ENCODE results near the gene UBE3D. TPM values are rescaled to one million over a fixed set of nuclear protein-coding genes. Genes with fewer than 3 reads are reported as not detected.
"Not testable (repeated sequence)": the region's sequence is repeated elsewhere in the genome, so short reads cannot be mapped to it uniquely, and the experiment has no call there.

Gene UBE3D
- total RNA-seq, 6 experiments from 2014 or later: 2.7 to 7.0 (median 3.8) TPM

DNA sequence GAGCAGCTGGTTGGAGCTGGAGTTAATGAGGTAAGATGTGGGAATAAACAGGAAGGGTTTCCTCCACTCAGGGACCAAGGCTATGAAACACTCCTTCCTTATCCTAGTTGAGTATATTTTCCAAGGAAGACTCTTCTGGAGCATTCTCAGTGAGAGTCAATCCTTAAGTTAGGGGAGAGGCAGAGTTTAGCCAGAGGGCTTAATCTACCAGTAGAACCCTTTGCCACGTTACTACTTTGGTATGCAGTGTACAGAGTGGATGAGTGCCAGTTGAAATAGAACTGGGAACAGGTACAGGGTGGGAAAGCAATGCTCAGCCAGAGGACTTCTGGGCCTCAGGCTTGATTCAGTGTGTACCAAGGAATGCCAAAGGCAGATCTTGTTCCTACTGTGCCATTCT lies 114.3 kb downstream of the UBE3D start:
- H3K4me1 Mint-ChIP-seq (ENCODE audit: low read depth): peaks cover 52% of the 10 kb centered on the region
- TF ChIP-seq, protein P1, sequence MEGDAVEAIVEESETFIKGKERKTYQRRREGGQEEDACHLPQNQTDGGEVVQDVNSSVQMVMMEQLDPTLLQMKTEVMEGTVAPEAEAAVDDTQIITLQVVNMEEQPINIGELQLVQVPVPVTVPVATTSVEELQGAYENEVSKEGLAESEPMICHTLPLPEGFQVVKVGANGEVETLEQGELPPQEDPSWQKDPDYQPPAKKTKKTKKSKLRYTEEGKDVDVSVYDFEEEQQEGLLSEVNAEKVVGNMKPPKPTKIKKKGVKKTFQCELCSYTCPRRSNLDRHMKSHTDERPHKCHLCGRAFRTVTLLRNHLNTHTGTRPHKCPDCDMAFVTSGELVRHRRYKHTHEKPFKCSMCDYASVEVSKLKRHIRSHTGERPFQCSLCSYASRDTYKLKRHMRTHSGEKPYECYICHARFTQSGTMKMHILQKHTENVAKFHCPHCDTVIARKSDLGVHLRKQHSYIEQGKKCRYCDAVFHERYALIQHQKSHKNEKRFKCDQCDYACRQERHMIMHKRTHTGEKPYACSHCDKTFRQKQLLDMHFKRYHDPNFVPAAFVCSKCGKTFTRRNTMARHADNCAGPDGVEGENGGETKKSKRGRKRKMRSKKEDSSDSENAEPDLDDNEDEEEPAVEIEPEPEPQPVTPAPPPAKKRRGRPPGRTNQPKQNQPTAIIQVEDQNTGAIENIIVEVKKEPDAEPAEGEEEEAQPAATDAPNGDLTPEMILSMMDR (IDR thresholded peaks at IDR 0.05): no peak
- H3K36me3 Mint-ChIP-seq (ENCODE audit: low read depth): peaks cover 6% of the 10 kb centered on the region
- peak overlapping the region; percentile 48; the same call in 1 of the 2 replicates for H3K27ac Mint-ChIP-seq
- H3K27me3 Mint-ChIP-seq (ENCODE audit: insufficient read depth): no peaks in the 10 kb centered on the region
- no peaks in the 10 kb centered on the region for H3K9me3 Mint-ChIP-seq
- no peak overlapping the region for H3K4me3 Mint-ChIP-seq
- DNase-seq: peak; percentile 43

DNA sequence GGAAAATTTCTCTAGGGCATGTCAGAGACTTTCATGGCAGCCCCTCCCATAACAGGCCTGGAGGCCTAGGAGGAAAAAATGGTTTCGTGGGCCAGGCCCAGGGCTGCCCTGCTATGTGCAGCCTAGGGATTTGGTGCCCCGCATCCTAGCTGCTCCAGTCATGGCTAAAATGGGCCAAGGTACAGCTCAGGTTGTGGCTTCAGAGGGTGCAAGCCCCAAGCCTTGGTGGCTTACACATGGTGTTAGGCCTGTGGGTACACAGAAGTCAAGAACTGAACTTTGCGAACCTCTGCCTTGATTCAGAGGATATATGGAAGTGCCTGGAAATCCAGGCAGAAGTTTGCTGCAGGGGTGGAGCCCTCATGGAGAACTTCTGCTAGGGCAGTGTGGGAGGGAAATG lies 134.7 kb downstream of the UBE3D start:
- peaks cover 49% of the 10 kb centered on the region for H3K36me3 Mint-ChIP-seq (ENCODE audit: low read depth)

DNA sequence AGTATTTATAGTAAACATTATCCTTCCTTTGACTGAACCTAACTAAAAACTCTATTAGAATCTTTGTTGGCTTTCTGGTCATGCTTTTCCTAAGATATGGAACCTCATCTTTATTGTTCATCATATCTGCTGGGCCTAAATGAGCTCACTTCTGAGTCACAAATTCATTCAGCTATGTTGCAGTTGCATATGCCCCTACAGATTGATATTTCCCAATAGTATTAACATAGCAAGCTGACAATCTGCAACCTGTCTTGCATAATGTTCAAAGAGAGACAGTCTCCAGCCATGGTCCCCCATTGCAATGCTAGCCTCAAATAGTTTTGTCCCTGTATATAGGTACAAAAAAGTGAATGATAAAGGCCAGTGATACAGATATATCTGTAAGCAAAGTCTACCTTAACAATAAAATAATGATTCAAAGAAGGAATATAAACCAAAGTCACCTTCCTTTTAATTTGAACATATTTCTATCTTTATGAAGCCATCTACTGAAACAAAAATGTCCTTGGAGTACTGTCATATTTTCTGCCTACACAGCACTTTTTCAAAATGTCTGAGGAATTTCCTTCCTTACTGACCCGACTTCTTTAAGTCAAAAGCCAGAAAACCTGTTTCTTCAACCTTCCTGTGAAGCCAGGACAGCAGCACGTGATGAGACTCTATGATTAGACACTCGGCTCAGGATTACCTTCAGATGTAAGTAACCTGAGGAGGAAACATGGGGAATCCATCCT lies 140.7 kb downstream of the UBE3D start:
- Mint-ChIP-seq H3K36me3 (ENCODE audit: low read depth) (peaks cover 13% of the 10 kb centered on the region), H3K27me3 (ENCODE audit: insufficient read depth) (no peaks in the 10 kb centered on the region), H3K27ac (no peak overlapping the region), H3K9me3 (peaks cover 5% of the 10 kb centered on the region), H3K4me1 (ENCODE audit: low read depth) (no peaks in the 10 kb centered on the region; the same call in 1 of the 2 replicates), H3K4me3 (no peak overlapping the region)
- TF ChIP-seq, protein P1 (IDR thresholded peaks at IDR 0.05): no peak
- no peak for DNase-seq

More for the DNA sequence above, 134.7 kb downstream of the UBE3D start:
- not testable (repeated sequence) for DNase-seq; H3K4me3 Mint-ChIP-seq; H3K4me1 Mint-ChIP-seq (ENCODE audit: low read depth); H3K27me3 Mint-ChIP-seq (ENCODE audit: insufficient read depth); H3K27ac Mint-ChIP-seq
- peaks cover 32% of the 10 kb centered on the region for H3K9me3 Mint-ChIP-seq

DNA sequence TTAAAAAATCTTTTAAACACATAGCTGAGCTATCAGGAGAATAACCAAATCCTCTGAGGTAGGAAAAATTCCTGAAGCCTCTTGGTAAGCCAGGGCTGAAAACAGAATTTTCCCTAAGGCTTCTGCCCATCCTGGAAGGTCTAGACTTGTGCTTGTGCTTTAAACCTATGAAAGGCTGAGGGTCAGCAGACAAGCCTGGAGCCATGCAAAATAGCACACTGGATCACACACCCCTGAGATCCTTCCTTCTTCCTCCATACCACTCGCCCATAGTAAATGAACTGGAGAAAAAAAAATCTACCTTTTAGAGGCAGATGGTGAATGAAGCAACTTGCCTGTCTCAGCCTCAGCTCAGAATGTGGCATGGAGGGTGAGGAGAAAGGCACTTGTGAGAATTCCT lies 144.4 kb downstream of the UBE3D start:
- Mint-ChIP-seq H3K27me3 (ENCODE audit: insufficient read depth) (no peaks in the 10 kb centered on the region), H3K4me1 (ENCODE audit: low read depth) (no peaks in the 10 kb centered on the region; the same call in 1 of the 2 replicates), H3K27ac (no peak overlapping the region), H3K4me3 (no peak overlapping the region), H3K9me3 (no peaks in the 10 kb centered on the region), H3K36me3 (ENCODE audit: low read depth) (peaks cover 14% of the 10 kb centered on the region; the same call in 1 of the 2 replicates)
- no peak for DNase-seq
- TF ChIP-seq, protein P1 (IDR thresholded peaks at IDR 0.05): no peak

DNA sequence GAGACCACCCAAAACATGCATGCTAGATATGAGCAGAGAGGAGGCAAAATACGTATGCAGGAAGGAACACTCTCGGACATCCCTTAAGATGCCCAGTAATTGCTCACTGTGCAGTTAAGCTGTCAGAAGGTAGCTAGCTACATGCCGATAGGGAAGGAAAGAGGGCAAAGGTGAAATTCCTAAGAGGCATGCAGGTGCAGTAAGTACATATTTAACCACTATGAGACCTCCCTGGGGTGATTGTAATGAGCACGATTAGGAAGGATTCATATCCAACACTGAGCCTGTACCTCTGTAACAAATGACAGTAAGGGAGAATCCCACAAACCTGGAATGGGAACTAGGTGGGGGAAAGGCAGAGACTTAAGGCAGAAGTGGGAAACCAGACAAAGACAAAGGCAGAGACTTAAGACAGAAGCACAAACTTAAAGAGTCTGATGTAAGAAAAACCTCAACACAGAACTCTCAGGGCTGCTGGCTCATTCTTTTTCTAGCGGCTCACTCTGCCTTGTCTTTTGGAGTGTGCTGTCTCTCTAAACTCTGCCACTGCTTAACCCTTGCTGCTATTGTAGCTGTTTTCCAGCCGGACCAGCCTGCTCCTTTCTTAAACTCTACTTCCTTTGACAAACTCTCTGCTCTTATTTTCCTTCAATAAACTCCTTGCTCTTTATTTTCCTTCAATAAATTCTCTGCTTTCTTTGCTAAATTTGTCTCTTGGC lies 148.1 kb downstream of the UBE3D start:
- H3K4me3 Mint-ChIP-seq: no peak overlapping the region
- H3K9me3 Mint-ChIP-seq: no peaks in the 10 kb centered on the region
- TF ChIP-seq, protein P1 (IDR thresholded peaks at IDR 0.05): no peak
- DNase-seq: no peak
- no peaks in the 10 kb centered on the region for H3K4me1 Mint-ChIP-seq (ENCODE audit: low read depth)
- H3K27ac Mint-ChIP-seq: no peak overlapping the region
- peaks cover 8% of the 10 kb centered on the region; the same call in 1 of the 2 replicates for H3K36me3 Mint-ChIP-seq (ENCODE audit: low read depth)
- no peaks in the 10 kb centered on the region for H3K27me3 Mint-ChIP-seq (ENCODE audit: insufficient read depth)

DNA sequence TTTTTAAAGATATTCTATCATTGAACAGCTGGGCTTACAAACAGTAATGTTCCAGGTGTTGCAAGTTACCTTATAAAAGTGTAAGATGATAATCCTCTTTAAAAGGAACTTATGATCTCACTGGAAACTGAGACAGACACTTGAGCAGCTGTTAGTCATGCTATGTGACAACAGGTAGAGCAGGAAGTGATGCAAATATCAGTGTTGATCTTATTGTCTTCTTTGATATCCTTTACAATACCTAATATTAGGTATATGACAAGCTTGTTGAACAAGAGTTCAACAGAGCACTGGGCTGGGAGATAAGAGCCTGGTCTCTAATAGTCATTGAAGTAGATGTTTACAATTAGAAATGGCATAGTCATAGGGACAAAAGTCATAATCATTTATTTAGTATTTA lies 150.0 kb downstream of the UBE3D start:
- no peaks in the 10 kb centered on the region; the same call in 1 of the 2 replicates for H3K27me3 Mint-ChIP-seq (ENCODE audit: insufficient read depth)
- no peak overlapping the region for H3K27ac Mint-ChIP-seq
- TF ChIP-seq, protein P1 (IDR thresholded peaks at IDR 0.05): no peak
- peaks cover 4% of the 10 kb centered on the region for H3K4me1 Mint-ChIP-seq (ENCODE audit: low read depth)
- no peak overlapping the region for H3K4me3 Mint-ChIP-seq
- H3K9me3 Mint-ChIP-seq: no peaks in the 10 kb centered on the region
- H3K36me3 Mint-ChIP-seq (ENCODE audit: low read depth): peaks cover 7% of the 10 kb centered on the region; the same call in 1 of the 2 replicates
- no peak for DNase-seq
